HL-60 (cell line): ENCODE data around the gene CCL19.
"Not testable (repeated sequence)": the region's sequence is repeated elsewhere in the genome, so short reads cannot be mapped to it uniquely, and the experiment has no call there.

Experiments used
- DNase-seq, 2 experiments: peaks; one replicate each; pipeline ENCODE4 v3.0.0-alpha.2; 2010 to 2020; ENCODE audit warnings: low read depth in 1 of 2, low spot score in 1 of 2
- H3K27ac ChIP-seq: fragments of 250-450 bp; sonication (Bioruptor Pico); replicated peaks from 2 replicates; pipeline ENCODE4 v1.5.1; 2020; ENCODE audit warnings: mild to moderate bottlenecking, moderate library complexity
- H3K27me3 ChIP-seq: fragments of 250-450 bp; sonication (Bioruptor Pico); 2 replicates; pipeline ENCODE4 v1.5.1; 2021; ENCODE audit warnings: mild to moderate bottlenecking, moderate library complexity; ENCODE audit not compliant: insufficient read depth, poor library complexity, severe bottlenecking
- H3K4me3 ChIP-seq: replicated peaks from 2 replicates; pipeline ENCODE4 v1.5.1; 2011; ENCODE audit warnings: mild to moderate bottlenecking, control low read depth, low read length; ENCODE audit not compliant: insufficient read depth
- GABPA ChIP-seq: IDR thresholded peaks from 2 replicates; pipeline ENCODE4 v1.6.1; 2012; ENCODE audit warnings: low read depth
- POLR2AphosphoS5 ChIP-seq: IDR thresholded peaks from 2 replicates; pipeline ENCODE4 v1.6.1; 2012; ENCODE audit warnings: low read depth
- REST ChIP-seq: IDR thresholded peaks from 2 replicates; pipeline ENCODE4 v1.6.1; 2012; ENCODE audit warnings: low read depth; ENCODE audit not compliant: insufficient replicate concordance
- SPI1 ChIP-seq: IDR thresholded peaks from 2 replicates; pipeline ENCODE4 v1.6.1; 2012; ENCODE audit warnings: low read depth, mild to moderate bottlenecking, borderline replicate concordance
- TF ChIP-seq, protein P1 (sequence below): IDR thresholded peaks from one replicate; pipeline ENCODE4 v1.5.1; 2011; ENCODE audit warnings: low read length, control low read depth, inconsistent platforms; ENCODE audit not compliant: insufficient read depth

The CCL19 gene

GRCh38 chr9:34732478-34732877, 41.4 kb upstream of the CCL19 start:
- H3K4me3 ChIP-seq, result no peak overlapping the region
- no peak for TF ChIP-seq REST
- TF ChIP-seq, protein P1, sequence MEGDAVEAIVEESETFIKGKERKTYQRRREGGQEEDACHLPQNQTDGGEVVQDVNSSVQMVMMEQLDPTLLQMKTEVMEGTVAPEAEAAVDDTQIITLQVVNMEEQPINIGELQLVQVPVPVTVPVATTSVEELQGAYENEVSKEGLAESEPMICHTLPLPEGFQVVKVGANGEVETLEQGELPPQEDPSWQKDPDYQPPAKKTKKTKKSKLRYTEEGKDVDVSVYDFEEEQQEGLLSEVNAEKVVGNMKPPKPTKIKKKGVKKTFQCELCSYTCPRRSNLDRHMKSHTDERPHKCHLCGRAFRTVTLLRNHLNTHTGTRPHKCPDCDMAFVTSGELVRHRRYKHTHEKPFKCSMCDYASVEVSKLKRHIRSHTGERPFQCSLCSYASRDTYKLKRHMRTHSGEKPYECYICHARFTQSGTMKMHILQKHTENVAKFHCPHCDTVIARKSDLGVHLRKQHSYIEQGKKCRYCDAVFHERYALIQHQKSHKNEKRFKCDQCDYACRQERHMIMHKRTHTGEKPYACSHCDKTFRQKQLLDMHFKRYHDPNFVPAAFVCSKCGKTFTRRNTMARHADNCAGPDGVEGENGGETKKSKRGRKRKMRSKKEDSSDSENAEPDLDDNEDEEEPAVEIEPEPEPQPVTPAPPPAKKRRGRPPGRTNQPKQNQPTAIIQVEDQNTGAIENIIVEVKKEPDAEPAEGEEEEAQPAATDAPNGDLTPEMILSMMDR, result no peak
- no peak for TF ChIP-seq GABPA
- TF ChIP-seq SPI1, result no peak
- no peak for TF ChIP-seq POLR2AphosphoS5
- no peak for DNase-seq
- H3K27ac ChIP-seq, result no peak overlapping the region
- H3K27me3 ChIP-seq, result peaks cover 5% of the 10 kb centered on the region

DNA sequence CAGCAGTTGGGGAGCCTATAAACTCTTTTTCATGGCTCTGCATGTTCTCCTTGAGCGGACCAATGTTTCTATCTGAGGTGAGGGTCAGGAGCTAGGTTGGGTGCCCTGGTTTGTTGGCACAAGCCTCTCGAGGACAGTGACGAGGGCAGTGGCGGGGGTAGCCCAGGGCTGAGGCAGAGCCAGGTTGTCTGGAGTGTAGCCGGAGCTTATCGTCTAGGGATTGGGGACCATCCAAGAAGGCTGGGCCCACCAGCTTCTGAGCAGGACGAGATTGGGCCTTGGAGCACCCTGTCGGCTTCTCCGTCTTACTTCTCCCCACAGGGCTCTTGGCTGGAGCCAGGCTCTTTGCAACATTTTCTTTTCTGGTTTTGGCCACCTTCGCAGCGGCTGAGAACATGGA, 32.1 kb upstream of the CCL19 start:
- peaks cover 3% of the 10 kb centered on the region for H3K27me3 ChIP-seq
- H3K4me3 ChIP-seq, result no peak overlapping the region
- DNase-seq, result no peak
- no peak overlapping the region for H3K27ac ChIP-seq
- TF ChIP-seq, protein P1, result no peak
- TF ChIP-seq REST (no peak), SPI1 (no peak), GABPA (no peak), POLR2AphosphoS5 (no peak)

DNA sequence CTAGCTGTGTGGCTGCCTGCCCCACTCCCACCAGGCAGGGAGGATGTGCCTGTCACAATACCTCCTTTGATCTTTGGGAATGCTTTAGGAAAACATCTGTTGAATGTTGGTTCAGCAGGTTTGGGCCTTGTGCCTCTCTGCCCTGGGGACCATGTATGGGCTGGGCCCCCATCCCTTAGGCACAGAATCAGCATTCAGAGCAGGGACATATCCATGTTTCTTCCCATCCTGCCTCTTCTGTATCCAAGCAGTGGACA, 28.6 kb upstream of the CCL19 start:
- H3K27ac ChIP-seq, H3K4me3 ChIP-seq, H3K27me3 ChIP-seq, DNase-seq: not testable (repeated sequence)

DNA sequence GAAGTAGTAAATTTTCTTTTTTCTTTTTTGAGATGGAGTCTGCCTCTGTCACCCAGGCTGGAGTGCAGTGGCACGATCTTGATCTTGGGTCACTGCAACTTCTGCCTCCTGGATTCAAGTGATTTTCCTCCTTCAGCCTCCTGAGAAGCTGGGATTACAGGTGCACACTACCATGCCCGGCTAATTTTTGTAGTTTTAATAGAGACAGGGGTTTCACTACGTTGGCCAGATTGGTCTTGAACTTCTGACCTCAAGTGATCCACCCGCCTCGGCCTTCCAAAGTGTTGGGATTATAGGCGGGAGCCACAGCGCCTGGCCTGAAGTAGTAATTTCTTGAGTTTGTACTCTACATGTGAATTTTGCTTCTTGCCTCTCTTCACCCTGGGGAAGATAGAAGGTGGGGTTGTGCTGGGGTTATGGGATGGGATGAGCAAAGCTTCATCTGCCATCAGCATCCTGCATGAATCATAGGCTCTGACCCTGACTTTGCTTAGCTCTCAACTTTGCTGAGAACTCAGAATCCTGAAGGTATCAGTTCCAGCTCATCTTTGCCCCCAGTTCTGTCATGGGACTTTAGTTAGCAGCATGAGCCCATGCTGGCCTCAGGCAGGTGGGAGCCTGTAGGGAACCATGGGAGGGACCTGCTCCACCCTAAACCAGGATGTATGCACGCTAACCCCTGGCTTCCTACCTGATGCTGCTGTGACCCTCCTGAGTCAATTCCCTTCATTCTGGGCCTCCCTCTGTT, 28.1 kb upstream of the CCL19 start:
- Histone ChIP-seq H3K4me3 (no peak overlapping the region), H3K27ac (no peak overlapping the region), H3K27me3 (no peaks in the 10 kb centered on the region)
- TF ChIP-seq REST (no peak), GABPA (no peak), SPI1 (no peak), POLR2AphosphoS5 (no peak)
- TF ChIP-seq, protein P1, result no peak
- DNase-seq, result no peak
